Adipose tissue (tissue), 3 donors: ENCODE data around the gene SERPINI1. TPM values are rescaled to one million over a fixed set of nuclear protein-coding genes. Genes with fewer than 3 reads are reported as not detected.
"Not testable (repeated sequence)": the region's sequence is repeated elsewhere in the genome, so short reads cannot be mapped to it uniquely, and the experiment has no call there.

Source experiments
- H3K27ac ChIP-seq: one replicate; pipeline ENCODE4 v1.5.1; 2013; ENCODE audit warnings: low read depth, low read length
- WGBS, 3 donors: extraction: QIAGEN DNeasy Blood & Tissue Kit; methylation state at CpG; one replicate each; pipeline ENCODE4 v1.1.7; 2013; 5-methylcytosine and 5-hydroxymethylcytosine counted together
- polyA plus RNA-seq, 3 donors: library from polyadenylated mRNA; stranded (reverse); fragments of 200-250 nt; gene quantifications; one replicate each; pipeline ENCODE4 v1.2.3, GENCODE V29; 2013
- donor health status: healthy with polysubstance abuse.
- donor health status: Bipolar disorder and iron deficiency.
- donor health status: healthy.

Gene SERPINI1
- polyA plus RNA-seq, 3 donors: 15.0 to 36.7 (median 15.0) TPM

DNA sequence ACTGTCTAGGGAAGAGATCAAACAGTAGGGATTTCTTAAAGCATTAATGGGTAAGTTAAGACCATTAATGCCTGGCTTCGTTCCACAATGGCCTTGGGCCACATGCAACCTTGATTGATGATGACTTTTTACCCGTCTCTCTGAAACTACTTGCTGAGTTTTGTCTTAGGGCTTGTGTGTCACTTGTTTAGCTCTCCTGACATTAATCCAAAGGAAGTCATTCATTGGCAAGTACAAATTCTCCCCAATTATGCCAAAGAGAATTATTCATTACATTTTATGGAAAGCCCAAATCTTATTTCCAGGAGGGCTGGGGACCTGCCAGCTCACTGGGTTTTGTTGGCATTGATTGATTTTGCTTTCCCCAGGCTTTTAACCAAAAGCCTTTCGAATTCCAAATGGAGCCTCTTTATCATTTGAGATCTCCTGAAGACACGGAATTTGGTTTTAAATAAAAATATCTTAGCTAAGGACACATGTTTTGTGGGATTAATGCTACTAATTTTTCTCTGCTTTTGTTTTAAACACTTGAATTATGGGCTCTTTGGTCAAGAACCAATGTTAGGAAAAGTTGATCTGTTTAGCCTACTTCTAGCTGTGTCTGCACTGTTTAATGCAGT lies 40.7 kb downstream of the SERPINI1 start:
- no peak overlapping the region for H3K27ac ChIP-seq
- WGBS, 3 donors: 33 to 43% (median 36%) methylated on average over 4 of the region's 4 CpGs

DNA sequence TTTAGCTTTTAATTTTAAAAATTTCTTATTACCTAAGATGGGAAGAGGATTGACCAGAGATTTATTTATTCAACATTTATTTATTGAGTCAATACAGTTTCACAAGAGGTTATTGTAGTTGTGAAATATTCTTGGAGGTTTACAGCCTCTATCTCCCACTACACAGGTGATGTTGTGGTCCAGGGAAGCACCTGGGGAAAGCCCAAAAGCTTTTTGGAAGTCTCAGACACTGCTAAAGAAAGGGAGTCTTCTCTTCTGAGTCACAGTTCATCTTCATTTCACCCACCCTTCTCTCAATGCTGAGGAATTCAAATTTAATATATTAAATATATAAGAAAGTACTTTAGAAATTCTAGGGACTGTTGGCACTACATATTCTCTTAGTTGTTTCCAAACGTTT lies 41.8 kb downstream of the SERPINI1 start:
- 61 to 80% (median 75%) methylated on average over 1 of the region's 1 CpG for WGBS, 3 donors
- no peak overlapping the region for H3K27ac ChIP-seq

DNA sequence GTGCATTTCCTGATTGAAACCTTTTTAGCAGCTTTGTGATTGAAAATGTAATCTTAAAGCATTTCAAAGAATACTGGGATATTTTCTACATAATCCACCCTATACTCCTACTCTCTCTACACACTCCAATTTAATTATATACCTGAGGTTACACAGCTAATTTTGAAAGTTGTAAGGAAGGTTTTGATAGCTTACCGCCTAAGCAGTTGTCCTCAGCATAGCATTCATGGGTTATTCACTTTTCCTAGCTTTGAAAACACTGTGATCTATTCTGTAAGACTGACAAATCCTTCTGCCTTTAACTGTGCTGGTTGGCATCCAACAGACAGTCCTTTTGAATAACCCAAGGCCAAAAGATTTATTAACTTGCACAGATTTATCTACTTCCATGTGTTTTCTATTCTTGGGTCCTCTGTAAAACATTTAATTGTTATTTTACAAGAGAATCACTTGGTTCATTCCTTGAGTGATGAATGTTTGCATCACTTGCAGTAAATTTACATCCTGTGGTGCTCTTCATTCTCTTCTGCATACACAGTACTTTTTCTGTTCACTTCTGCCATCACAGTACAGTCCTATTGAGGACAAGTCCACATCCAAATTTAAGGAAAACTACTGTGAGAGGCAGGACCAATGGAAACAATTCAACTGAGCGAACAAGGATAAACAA lies 44.8 kb downstream of the SERPINI1 start:
- H3K27ac ChIP-seq: no peak overlapping the region
- 85 to 96% (median 91%) methylated on average over 2 of the region's 2 CpGs for WGBS, 3 donors

DNA sequence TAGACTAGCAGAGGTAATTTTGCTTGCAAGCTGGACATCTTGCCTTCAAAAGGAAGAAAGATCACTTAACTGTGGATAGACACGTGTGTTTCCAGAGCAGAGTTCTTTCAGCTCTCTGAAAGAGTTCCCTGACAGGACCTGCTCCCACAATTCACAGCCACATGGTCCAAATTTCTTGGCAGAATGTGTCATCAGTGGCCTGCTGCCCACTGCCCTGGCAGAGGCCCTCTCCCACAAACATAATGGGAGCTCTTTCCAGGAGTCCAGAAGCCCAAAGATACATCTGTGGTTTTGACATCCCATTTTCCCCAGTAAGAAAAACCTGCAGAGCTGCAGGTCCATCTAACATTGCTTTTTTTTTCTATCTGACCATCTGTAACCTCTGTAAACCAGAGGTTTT lies 48.3 kb downstream of the SERPINI1 start:
- 43 to 64% (median 55%) methylated on average over 1 of the region's 1 CpG for WGBS, 3 donors
- H3K27ac ChIP-seq: no peak overlapping the region

DNA sequence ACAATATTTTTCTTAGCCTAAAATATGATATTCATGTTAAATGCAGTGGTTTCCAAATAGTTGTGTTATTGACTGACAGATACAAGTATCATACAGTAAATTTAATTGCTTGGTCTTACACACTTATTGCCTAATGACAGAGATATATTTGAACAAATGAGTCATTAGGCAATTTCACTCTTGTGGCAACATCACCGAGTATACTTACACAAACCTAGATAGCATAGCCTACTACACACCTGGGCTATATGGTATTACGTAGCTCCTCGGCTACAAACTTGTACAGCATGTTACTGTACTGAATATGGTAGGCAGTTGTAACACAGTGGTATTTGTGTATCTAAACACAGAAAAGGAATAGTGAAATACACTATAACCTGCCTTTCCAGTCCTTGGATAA lies 50.3 kb downstream of the SERPINI1 start:
- no peak overlapping the region for H3K27ac ChIP-seq
- WGBS, 3 donors: 70 to 93% (median 84%) methylated on average over 3 of the region's 3 CpGs

DNA sequence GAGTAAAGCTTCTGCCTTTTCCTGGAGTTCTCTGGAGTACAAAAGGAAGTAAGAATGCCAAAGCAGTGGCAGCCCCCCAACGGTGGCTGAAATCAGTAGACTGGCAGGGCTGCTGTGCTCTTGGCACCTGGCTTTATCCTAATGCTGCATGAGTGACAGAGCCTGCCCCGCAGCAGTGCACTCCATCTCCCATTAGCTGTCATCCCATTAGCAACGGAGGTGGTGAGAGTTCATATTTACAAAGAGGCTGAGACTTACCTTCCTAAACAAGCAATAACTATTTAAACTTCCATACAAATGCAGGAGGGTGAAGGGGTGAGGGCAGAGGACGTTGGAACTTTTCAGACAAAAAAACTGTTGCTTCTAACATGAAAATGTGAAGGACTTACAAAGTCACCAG lies 51.9 kb downstream of the SERPINI1 start:
- WGBS, 3 donors: 16 to 43% (median 43%) methylated on average over 4 of the region's 4 CpGs
- no peak overlapping the region for H3K27ac ChIP-seq

DNA sequence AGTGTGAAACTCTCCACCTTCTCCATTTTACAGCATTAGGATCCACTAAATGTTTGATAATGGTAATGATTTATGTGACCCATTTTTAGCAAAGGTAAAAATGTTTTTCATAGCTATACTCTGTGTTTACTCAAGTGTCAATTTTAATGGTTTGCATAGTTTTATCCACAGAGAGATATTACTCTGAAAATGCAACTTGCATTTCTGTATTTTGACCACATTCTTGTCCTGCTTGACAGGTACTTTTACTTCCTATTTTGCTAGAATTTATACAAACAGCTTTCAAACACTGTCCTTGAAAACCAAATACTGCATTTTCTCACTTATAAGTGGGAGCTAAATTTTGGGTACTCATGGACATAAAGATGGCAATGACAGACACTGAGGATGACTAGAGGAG lies 62.9 kb downstream of the SERPINI1 start:
- H3K27ac ChIP-seq: no peak overlapping the region

DNA sequence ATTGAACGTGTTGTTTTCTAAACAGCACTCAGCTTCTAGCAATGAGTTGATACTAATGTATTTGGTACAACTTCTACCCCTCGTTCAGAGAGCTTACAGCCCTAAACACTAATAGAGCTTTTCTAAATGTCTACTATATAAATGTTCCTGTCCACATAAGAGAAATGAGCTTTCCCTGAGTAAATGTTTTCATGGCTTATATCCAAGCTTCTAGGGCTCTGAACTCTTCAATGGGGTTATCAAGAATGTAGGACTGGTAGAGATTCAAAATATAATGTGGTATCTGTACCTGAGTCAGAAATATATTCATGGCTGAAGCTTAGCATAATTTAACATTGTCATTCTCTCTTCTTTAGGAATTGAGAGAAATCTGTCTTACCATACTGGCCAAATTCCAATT lies 73.4 kb downstream of the SERPINI1 start:
- WGBS, 3 donors: 50 to 68% (median 64%) methylated on average over 2 of the region's 2 CpGs
- H3K27ac ChIP-seq: no peak overlapping the region

DNA sequence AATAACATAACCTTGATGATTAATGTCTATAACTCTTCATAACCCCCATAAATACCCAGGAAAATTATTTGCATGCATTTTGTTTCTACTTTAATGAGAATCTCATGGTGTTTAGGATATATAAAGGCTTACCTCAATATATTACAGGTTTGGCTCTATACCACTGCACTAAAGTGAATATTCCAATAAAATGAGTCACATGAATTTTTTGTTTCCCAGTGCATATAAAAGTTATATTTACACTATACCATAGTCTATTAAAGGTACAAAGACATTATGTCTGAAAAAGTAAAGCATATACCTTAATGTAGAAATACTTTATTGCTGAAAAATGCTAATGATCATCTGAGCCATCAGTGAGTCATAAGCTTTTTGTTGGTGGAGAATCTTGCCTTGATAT lies 74.7 kb downstream of the SERPINI1 start:
- no peak overlapping the region for H3K27ac ChIP-seq

DNA sequence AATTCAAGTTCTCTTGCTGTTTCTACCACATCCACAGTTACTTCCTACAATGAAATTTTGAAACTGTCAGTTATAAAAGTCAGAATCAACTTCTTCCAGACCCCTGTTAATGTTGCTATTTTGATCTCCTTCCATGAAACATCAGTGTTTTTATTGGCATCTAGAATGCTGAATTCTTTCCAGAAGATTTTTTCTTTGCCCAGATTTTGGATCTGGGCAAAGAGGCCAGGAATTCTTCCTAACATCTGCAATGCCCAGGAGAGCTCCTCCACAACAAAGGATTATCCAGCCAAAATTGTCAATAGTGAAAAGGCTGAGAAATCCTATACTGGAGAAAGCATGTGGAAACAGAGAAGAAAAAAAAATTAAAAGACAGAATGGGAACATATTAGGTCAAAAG lies 75.5 kb downstream of the SERPINI1 start:
- no peak overlapping the region for H3K27ac ChIP-seq

DNA sequence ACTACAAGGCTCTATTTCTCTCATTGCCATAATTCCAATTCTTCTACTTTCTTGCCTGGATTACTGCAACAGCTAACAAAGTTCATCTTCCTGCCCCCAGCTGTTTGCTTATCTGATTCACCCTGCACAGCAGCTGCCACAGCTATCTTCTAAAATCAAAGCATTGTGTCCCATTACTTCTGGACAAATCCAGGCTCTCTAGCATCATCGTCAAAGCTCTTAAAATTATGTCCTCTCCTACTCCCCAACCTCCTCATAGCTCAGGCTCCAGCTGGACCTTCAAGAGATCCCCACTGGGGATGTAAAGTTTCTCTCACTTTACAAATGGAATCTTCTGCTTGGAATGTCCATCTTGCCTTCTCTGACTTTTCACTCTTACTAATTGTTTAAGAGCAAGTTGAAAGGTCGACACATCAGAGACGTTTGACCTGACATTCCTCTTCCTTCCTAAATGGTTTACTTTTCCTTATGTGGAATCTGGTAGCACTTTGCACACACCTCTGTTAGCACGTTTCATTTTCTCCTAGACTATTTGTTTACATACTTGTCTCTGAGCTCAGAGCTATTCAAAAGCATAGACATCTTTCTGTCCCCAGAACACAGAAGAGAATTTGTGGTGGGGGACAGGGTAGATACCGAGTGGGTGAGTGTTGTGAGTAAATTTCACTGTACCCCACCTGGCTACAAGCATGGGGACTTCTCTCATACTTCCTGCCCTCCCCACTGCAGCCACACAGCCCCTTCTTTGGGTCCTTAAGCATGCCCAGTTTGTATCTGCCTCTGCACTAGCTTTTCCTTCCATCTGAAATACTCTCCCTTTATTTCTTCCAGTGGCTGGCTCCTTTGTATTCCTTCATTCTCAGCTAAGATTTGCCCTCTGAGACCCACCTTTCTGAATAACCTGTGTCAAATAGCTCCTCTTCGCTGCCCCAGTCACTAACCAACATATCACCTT lies 77.9 kb downstream of the SERPINI1 start:
- 62 to 70% (median 64%) methylated on average over 6 of the region's 6 CpGs for WGBS, 3 donors
- H3K27ac ChIP-seq: no peak overlapping the region

DNA sequence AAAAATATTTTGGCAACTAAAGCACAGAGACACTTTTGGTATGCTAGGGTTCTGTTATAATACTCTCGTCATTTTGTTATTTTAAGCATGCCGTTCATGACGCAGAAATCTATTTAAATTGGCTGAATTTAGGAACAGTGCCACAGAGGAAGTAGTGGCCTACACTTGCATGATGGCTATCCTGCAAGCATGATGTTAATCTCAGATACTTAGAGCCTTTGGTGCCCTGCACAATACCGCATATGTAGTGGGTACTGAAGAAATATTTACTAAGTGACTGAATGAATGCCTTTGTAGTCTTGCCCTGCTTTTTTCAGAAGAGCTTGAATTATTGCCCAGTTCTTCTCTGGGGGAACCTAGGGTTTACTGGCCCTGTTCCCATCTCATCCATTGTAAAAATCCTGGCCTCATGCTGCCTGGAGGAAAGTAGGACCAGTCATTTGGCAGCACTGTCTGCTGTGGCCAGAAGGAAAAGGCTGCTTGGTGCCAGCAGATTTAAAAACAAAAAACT lies 79.0 kb downstream of the SERPINI1 start:
- no peak overlapping the region for H3K27ac ChIP-seq
- 28 to 43% (median 43%) methylated on average over 4 of the region's 4 CpGs for WGBS, 3 donors

DNA sequence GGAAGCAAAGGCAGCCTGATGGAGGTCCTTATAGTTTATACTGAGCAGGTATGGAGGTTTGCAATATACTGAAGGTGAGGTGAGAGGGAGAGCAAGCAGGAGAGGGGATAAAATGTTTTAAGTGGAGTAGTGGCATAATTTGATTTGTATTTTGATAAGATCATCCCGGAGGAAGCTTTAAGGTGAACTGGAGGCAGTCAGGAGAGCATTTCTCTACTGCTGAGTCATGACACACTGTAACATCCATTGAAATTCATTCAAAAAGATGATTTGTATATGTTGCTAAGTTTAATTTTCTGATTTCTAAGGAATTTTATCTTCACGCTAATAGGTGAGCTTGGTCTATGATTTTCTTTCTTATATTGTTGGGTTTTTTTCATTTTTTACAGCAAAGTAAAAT lies 81.4 kb downstream of the SERPINI1 start:
- H3K27ac ChIP-seq: no peak overlapping the region
- 67 to 98% (median 70%) methylated on average over 2 of the region's 2 CpGs for WGBS, 3 donors

DNA sequence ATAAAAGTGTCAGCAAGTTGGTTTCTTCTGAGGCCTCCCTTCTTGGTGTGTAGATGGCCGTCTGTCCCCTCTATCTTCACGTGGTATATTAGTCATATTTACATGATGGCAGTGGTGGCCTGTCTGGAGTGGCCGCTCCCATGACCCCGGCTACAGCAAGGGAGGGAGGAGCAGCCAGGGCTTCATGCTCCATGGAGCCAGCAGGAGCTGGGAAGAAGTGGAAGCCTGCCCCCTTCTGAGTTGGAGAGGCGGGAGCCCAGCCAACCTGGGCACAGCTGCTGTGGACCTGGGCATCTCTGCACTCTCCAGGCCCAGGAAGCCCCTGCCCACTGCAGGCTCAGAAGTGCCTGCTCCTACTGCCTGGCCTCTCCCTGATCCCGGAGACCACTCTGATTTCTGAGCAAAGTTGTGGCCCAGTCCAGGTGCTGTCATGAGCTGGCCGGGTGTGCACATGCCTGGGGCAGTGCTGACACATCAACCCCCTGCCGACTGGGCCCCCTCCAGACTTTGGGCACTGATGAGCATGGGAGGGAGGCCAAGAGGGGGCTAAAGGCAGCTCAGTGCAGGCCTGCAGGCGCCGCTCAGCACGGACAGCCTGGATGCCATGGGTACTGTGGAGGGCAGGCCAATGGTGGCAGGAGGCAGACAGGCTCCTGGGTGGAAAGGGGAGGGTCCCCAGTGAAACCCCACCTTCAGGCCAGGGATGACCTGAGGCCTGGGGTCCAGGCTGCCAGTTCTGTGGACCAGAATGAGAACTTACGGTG lies 84.8 kb downstream of the SERPINI1 start:
- 93 to 95% (median 94%) methylated on average over 12 of the region's 12 CpGs for WGBS, 3 donors
- H3K27ac ChIP-seq: no peak overlapping the region

DNA sequence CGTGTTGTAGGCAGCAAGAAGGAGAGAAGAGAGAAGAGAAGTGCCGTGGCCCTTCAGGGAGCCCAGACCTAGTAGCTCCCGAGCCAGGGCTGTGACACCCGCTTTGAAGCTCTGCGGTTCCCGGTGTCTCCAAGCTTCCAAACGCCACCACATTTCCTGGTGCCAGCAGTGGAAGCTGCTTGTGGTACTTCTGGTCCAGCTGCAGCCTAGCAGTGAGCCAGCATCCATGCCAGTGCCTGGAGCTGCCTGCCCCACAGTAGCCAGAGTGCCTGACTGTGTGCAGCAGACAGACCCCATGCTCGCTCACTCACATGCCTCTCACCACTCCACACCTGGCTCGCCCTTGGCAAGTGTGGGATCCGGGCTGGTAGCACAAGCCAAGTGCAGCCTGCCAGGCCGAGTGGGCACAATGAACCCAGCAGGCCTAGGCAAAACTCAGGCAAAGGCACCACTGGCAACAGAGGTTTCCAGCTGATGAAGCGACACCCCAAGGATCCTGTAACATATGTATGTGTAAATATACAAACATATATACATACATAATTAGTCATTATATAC lies 85.8 kb downstream of the SERPINI1 start:
- no peak overlapping the region for H3K27ac ChIP-seq
- 97 to 98% (median 97%) methylated on average over 12 of the region's 12 CpGs for WGBS, 3 donors

DNA sequence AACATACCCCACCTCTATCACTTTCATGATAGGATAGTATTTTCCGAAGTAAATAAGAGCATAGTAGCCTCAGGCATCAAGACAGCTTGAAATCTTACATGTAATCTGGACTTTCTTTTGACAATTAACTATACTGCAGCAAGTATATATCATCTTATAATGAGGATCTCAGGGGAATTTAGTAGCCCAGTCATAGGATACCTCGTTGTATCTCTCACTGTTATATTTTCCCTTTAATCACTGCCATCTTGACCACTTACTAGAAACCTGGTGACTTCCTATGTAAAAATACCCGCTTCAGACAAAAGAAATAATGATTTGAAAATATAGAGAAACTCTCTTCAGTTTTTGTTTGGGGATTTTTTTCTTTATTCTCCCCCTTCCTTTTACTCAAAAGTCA lies 88.2 kb downstream of the SERPINI1 start:
- 84 to 89% (median 84%) methylated on average over 3 of the region's 3 CpGs for WGBS, 3 donors
- no peak overlapping the region for H3K27ac ChIP-seq

DNA sequence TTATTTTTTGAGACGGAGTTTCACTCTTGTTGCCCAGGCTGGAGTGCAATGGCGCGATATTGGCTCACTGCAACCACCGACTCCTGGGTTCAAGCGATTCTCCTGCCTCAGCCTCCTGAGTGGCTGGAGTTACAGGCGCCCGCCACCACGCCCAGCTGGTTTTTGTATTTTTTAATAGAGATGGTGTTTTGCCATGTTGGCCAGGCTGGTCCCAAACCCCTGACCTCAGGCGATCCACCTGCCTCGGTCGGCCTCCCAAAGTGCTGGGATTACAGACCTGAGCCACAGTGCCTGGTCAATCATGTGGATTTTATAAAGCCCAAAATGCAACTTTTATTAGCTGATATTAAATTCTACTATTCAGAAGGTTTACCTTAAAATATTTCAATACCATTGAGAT lies 92.1 kb downstream of the SERPINI1 start:
- whole genome bisulfite sequencing, 3 donors: 96 to 98% (median 97%) methylated on average over 11 of the region's 11 CpGs

DNA sequence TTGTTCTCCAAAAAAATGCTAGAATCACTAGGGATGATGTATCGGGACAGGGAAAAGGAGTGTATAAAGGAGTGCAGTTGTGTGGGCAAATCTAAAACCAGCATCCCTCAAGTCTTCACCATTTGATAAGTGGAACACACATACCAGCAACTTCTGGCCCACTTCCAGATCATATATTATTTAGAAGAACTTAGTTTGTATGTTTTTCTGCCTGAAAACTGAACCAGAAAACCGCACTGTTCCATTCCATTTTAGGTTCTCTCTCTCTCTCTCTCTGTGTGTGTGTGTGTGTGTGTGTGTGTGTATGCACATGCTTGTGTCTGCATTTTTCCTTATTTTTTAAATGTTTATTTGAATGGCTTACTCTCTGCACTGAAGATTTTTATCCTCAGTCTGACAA lies 93.5 kb downstream of the SERPINI1 start:
- WGBS, 3 donors: 49 to 88% (median 63%) methylated on average over 2 of the region's 2 CpGs
- H3K27ac ChIP-seq: no peak overlapping the region

More for the DNA sequence above, 92.1 kb downstream of the SERPINI1 start:
- H3K27ac ChIP-seq: not testable (repeated sequence)
